HCT116 (cell line): ENCODE results near the gene PHACTR4. TPM values are rescaled to one million over a fixed set of nuclear protein-coding genes. Genes with fewer than 3 reads are reported as not detected.

Experiments
- ATAC-seq: fragments of 200-7000 bp; cut with Tn5 transposase; 2 replicates; pipeline ENCODE4 v1.9.1; 2020; ENCODE audit warnings: mild to moderate bottlenecking, moderate library complexity
- BruUV-seq: library from RNA; stranded (reverse); fragments of 400-500 nt; replicated peaks from 2 replicates; lab custom pipeline; 2021; lab: Mats Ljungman, UMichigan
- CTCF ChIA-PET: fragments of 300-600 bp; sonication (Branson Sonifier 250); formaldehyde crosslinking; loops from one replicate; lab custom pipeline; 2021; ENCODE audit warnings: antibody characterized with exemption; lab: Charles Lee
- POLR2A ChIA-PET: fragments of 300-600, 350-600 bp; sonication (Branson Sonifier 250); formaldehyde crosslinking; loops from one replicate; lab custom pipeline; 2021; ENCODE audit warnings: antibody characterized with exemption; lab: Charles Lee
- RAD21 ChIA-PET, 2 experiments: fragments of 300-600 bp; sonication (Branson Sonifier 250); formaldehyde crosslinking; loops; one replicate each; lab custom pipeline; 2023; ENCODE audit warnings: low total read pairs in 2 of 2; ENCODE audit not compliant: uncharacterized antibody in 2 of 2, unreplicated experiment in 2 of 2, low non-redundant PET in 1 of 2; lab: Charles Lee
- DNase-seq: peaks from one replicate; pipeline ENCODE4 v3.0.0-alpha.2; 2010; ENCODE audit warnings: low read depth, low spot score
- H2AFZ ChIP-seq: fragments of 200-600 bp; shearing (Covaris generic), sonication (generic); 2 replicates; pipeline ENCODE4 v1.6.1; 2017; ENCODE audit warnings: low read depth, mixed run types, mixed read lengths, antibody characterized with exemption, low read length; ENCODE audit not compliant: poor library complexity, severe bottlenecking
- H3K27ac ChIP-seq: 2 replicates; pipeline ENCODE4 v1.5.1; 2012; ENCODE audit warnings: low read depth, low read length
- H3K27me3 ChIP-seq: fragments of 200-600 bp; sonication (generic); 2 replicates; pipeline ENCODE4 v1.6.1; 2016; ENCODE audit warnings: mixed run types, low read length, mixed read lengths; ENCODE audit not compliant: insufficient read depth
- H3K36me3 ChIP-seq, 2 experiments: fragments of 200-500 bp in 1 of 2; fragments of 200-600 bp in 1 of 2; sonication (Bioruptor generic) in 1 of 2; sonication (generic) in 1 of 2; 2 replicates each; pipeline versions ENCODE4 v1.5.1 to v1.6.1; 2014 to 2016; ENCODE audit warnings: low read length in 2 of 2, inconsistent platforms in 1 of 2, mixed read lengths in 1 of 2, mixed run types in 1 of 2; ENCODE audit not compliant: insufficient read depth in 2 of 2, control insufficient read depth in 1 of 2
- H3K4me1 ChIP-seq, 2 experiments: fragments of 200-600 bp in 1 of 2; sonication (generic) in 1 of 2; 2 replicates each; pipeline versions ENCODE4 v1.5.1 to v1.6.1; 2012 to 2017; ENCODE audit warnings: low read length in 2 of 2, inconsistent platforms in 1 of 2, mild to moderate bottlenecking in 1 of 2, mixed read lengths in 1 of 2, mixed run types in 1 of 2, moderate library complexity in 1 of 2; ENCODE audit not compliant: insufficient read depth in 2 of 2, control insufficient read depth in 1 of 2
- H3K4me2 ChIP-seq: fragments of 200-600 bp; sonication (generic); 2 replicates; pipeline ENCODE4 v1.6.1; 2017; ENCODE audit warnings: mixed run types, low read length, mixed read lengths
- H3K4me3 ChIP-seq, 2 experiments: fragments of 200-600 bp in 1 of 2; sonication (generic) in 1 of 2; replicated peaks in 1 of 2; 2 replicates each; pipeline ENCODE4 v1.5.1; 2011 to 2016; ENCODE audit warnings: low read length in 2 of 2, control low read depth in 1 of 2, low read depth in 1 of 2, mild to moderate bottlenecking in 1 of 2, mixed read lengths in 1 of 2, mixed run types in 1 of 2
- H3K79me2 ChIP-seq: fragments of 200-600 bp; sonication (generic); 2 replicates; pipeline ENCODE4 v1.6.1; 2017; ENCODE audit warnings: mild to moderate bottlenecking, mixed run types, low read length, moderate library complexity, mixed read lengths; ENCODE audit not compliant: insufficient read depth
- H3K9ac ChIP-seq: fragments of 200-600 bp; sonication (generic); 2 replicates; pipeline ENCODE4 v1.6.1; 2016; ENCODE audit warnings: low read length, mixed read lengths
- H3K9me2 ChIP-seq: fragments of 200-600 bp; sonication (generic), shearing (Covaris generic); 2 replicates; pipeline ENCODE4 v1.6.1; 2017; ENCODE audit warnings: mixed run types, mild to moderate bottlenecking, moderate library complexity; ENCODE audit not compliant: insufficient read depth
- H3K9me3 ChIP-seq, 2 experiments: fragments of 200-500 bp in 1 of 2; fragments of 200-600 bp in 1 of 2; sonication (Bioruptor generic) in 1 of 2; sonication (generic) in 1 of 2; 2 replicates each; pipeline ENCODE4 v1.6.1; 2014 to 2017; ENCODE audit warnings: low read length in 2 of 2, mixed read lengths in 2 of 2, inconsistent platforms in 1 of 2, low read depth in 1 of 2, mild to moderate bottlenecking in 1 of 2, mixed run types in 1 of 2, moderate library complexity in 1 of 2; ENCODE audit not compliant: control insufficient read depth in 1 of 2, insufficient read depth in 1 of 2
- H4K20me1 ChIP-seq: fragments of 200-600 bp; sonication (generic), shearing (Covaris generic); 2 replicates; pipeline ENCODE4 v1.6.1; 2017; ENCODE audit warnings: mixed run types, mild to moderate bottlenecking, moderate library complexity; ENCODE audit not compliant: insufficient read depth
- ATF3 ChIP-seq: IDR thresholded peaks from 2 replicates; pipeline ENCODE4 v1.6.1; 2012
- CBX3 ChIP-seq: IDR thresholded peaks from 2 replicates; pipeline ENCODE4 v1.6.1; 2012; ENCODE audit warnings: low read depth
- CEBPB ChIP-seq: IDR thresholded peaks from 2 replicates; pipeline ENCODE4 v1.6.1; 2012; ENCODE audit warnings: low read depth
- EGR1 ChIP-seq: IDR thresholded peaks from 2 replicates; pipeline ENCODE4 v1.6.1; 2012; ENCODE audit warnings: low read depth
- ELF1 ChIP-seq: IDR thresholded peaks from 2 replicates; pipeline ENCODE4 v1.6.1; 2012; ENCODE audit warnings: low read depth, borderline replicate concordance
- EZH2 ChIP-seq: fragments of 200-600 bp; sonication (generic); IDR thresholded peaks from 2 replicates; pipeline ENCODE4 v1.6.1; 2017; ENCODE audit warnings: antibody characterized with exemption, mixed run types
- EZH2phosphoT487 ChIP-seq: fragments of 200-600 bp; IDR thresholded peaks from 2 replicates; pipeline ENCODE4 v1.6.1; 2018; ENCODE audit warnings: antibody characterized with exemption, borderline replicate concordance
- FOSL1 ChIP-seq: IDR thresholded peaks from 2 replicates; pipeline ENCODE4 v1.6.1; 2012; ENCODE audit warnings: low read depth
- JUND ChIP-seq: IDR thresholded peaks from 2 replicates; pipeline ENCODE4 v1.6.1; 2012
- MAX ChIP-seq: IDR thresholded peaks from 2 replicates; pipeline ENCODE4 v1.6.1; 2012
- POLR2A ChIP-seq: IDR thresholded peaks from 2 replicates; pipeline ENCODE4 v1.7.0; 2011; ENCODE audit warnings: borderline replicate concordance; ENCODE audit not compliant: insufficient read depth, insufficient read length; ENCODE audit errors: extremely low read depth
- POLR2AphosphoS5 ChIP-seq: IDR thresholded peaks from 2 replicates; pipeline ENCODE4 v1.6.1; 2011; ENCODE audit warnings: mild to moderate bottlenecking, low read depth, low read length, moderate library complexity
- REST ChIP-seq: IDR thresholded peaks from 2 replicates; pipeline ENCODE4 v1.6.1; 2012; ENCODE audit warnings: low read depth
- SIN3A ChIP-seq: IDR thresholded peaks from 2 replicates; pipeline ENCODE4 v1.6.1; 2012; ENCODE audit warnings: low read depth
- SP1 ChIP-seq: IDR thresholded peaks from 2 replicates; pipeline ENCODE4 v1.6.1; 2012; ENCODE audit warnings: low read depth
- TCF7L2 ChIP-seq: IDR thresholded peaks from 2 replicates; pipeline ENCODE4 v1.7.0; 2011; ENCODE audit warnings: borderline replicate concordance, inconsistent platforms; ENCODE audit not compliant: insufficient read depth, insufficient read length; ENCODE audit errors: extremely low read depth
- YY1 ChIP-seq: IDR thresholded peaks from 2 replicates; pipeline ENCODE4 v1.6.1; 2011; ENCODE audit warnings: low read length, low read depth, moderate library complexity, mild to moderate bottlenecking; ENCODE audit not compliant: insufficient replicate concordance; ENCODE audit errors: extremely low read depth
- ZBTB33 ChIP-seq: IDR thresholded peaks from 2 replicates; pipeline ENCODE4 v1.6.1; 2011; ENCODE audit warnings: mild to moderate bottlenecking, low read length, moderate library complexity; ENCODE audit not compliant: insufficient replicate concordance; ENCODE audit errors: extremely low read depth
- ZFX ChIP-seq: fragments of 450-650 bp; IDR thresholded peaks from 2 replicates; pipeline ENCODE4 v1.6.1; 2017
- intact Hi-C: fragments of 100-400 bp; cut with micrococcal nuclease; formaldehyde crosslinking; loops from 2 replicates; pipeline ENCODE4 v1.10.0; 2022
- total RNA-seq: library from RNA; stranded (reverse); gene quantifications from one replicate; pipeline ENCODE4 v1.2.1, GENCODE V29; 2021; ENCODE audit not compliant: unreplicated experiment

PHACTR4 gene
- total RNA-seq, 1 experiment from 2014 or later = 36.0 TPM

- Histone ChIP-seq H3K27ac (no peak overlapping the region), H3K9me2 (no peaks in the 10 kb centered on the region), H3K9me3 (no peaks in the 10 kb centered on the region), H3K27me3 (no peaks in the 10 kb centered on the region), H3K4me2 (no peak overlapping the region), H3K36me3 (no peaks in the 10 kb centered on the region), H3K4me1 (peaks cover 4 to 11% of the 10 kb centered on the region in 2 experiments; a peak in 3 of 4 replicates), H2AFZ (no peak overlapping the region), H3K4me3 (no peak overlapping the region), H4K20me1 (no peaks in the 10 kb centered on the region), H3K79me2 (peaks cover 77% of the 10 kb centered on the region), H3K9ac (no peak overlapping the region)
- CTCF ChIA-PET = no interaction called here
- intact Hi-C loops = no loop called here
- RAD21 ChIA-PET = no interaction called here
- no TSS peak for BruUV-seq
- POLR2A ChIA-PET = no interaction called here
- no peak for ATAC-seq
- DNase-seq = no peak
- no peak for TF ChIP-seq SP1
- TF ChIP-seq MAX = no peak
- no peak for TF ChIP-seq ZFX
- TF ChIP-seq YY1 = no peak
- TF ChIP-seq POLR2AphosphoS5 = no peak
- TF ChIP-seq ATF3 = no peak
- TF ChIP-seq ZBTB33 = no peak
- no peak for TF ChIP-seq EZH2
- no peak for TF ChIP-seq POLR2A
- no peak for TF ChIP-seq CEBPB
- TF ChIP-seq CBX3 = no peak
- no peak for TF ChIP-seq EGR1
- TF ChIP-seq JUND = no peak
- TF ChIP-seq SIN3A = no peak
- no peak for TF ChIP-seq EZH2phosphoT487
- TF ChIP-seq TCF7L2 = no peak
- no peak for TF ChIP-seq REST
- TF ChIP-seq FOSL1 = no peak
- no peak for TF ChIP-seq ELF1
These were observed 9.4 kb downstream of the PHACTR4 start for GRCh38 chr1:28378906-28379305.
